ENCODE measurements around the gene PFDN6.
"Not testable (repeated sequence)": the region's sequence is repeated elsewhere in the genome, so short reads cannot be mapped to it uniquely, and the experiment has no call there.

PFDN6 gene

GRCh38 chr6:33273924-33274902 is 15.2 kb upstream of the PFDN6 start:
- no peak for DNase-seq (ENCODE audit: low spot score)

GRCh38 chr6:33275795-33276580 is 13.4 kb upstream of the PFDN6 start:
- DNase-seq (ENCODE audit: low spot score) = not testable (repeated sequence)

- no peak for DNase-seq (ENCODE audit: low spot score)
Measured at GRCh38 chr6:33276581-33276863, 12.9 kb upstream of the PFDN6 start.

GRCh38 chr6:33276864-33277662 is 12.3 kb upstream of the PFDN6 start, which contains the start of gene B3GALT4:
TSS of gene B3GALT4 (plus strand) at chr6:33277123. CDS start at chr6:33277420, 297 bp downstream.
- peak; percentile 47 for DNase-seq (ENCODE audit: low spot score)

GRCh38 chr6:33277663-33278391 is 11.6 kb upstream of the PFDN6 start:
- no peak for DNase-seq (ENCODE audit: low spot score)

GRCh38 chr6:33278392-33278741 is 11.0 kb upstream of the PFDN6 start:
- no peak for DNase-seq (ENCODE audit: low spot score)

- DNase-seq (ENCODE audit: low spot score) = no peak
Measured at GRCh38 chr6:33278810-33279209, 10.6 kb upstream of the PFDN6 start.

GRCh38 chr6:33279257-33279695 is 10.1 kb upstream of the PFDN6 start:
- DNase-seq (ENCODE audit: low spot score) = no peak

GRCh38 chr6:33279971-33280511 is 9.4 kb upstream of the PFDN6 start:
- peak; percentile 68 for DNase-seq (ENCODE audit: low spot score)

GRCh38 chr6:33280539-33280938 is 8.9 kb upstream of the PFDN6 start:
- DNase-seq (ENCODE audit: low spot score) = no peak

- not testable (repeated sequence) for DNase-seq (ENCODE audit: low spot score)
Measured at GRCh38 chr6:33285214-33285613, 4.2 kb upstream of the PFDN6 start.

- DNase-seq (ENCODE audit: low spot score) = no peak
Measured at GRCh38 chr6:33286946-33287914, 2.2 kb upstream of the PFDN6 start.

- DNase-seq (ENCODE audit: low spot score) = no peak
Measured at GRCh38 chr6:33288141-33288920, 1.1 kb upstream of the PFDN6 start.

GRCh38 chr6:33289784-33290315 is 449 bp downstream of the PFDN6 start:
- no peak for DNase-seq (ENCODE audit: low spot score)

GRCh38 chr6:33290459-33290858 is 1.1 kb downstream of the PFDN6 start:
- no peak for DNase-seq (ENCODE audit: low spot score)

- no peak for DNase-seq (ENCODE audit: low spot score)
Measured at GRCh38 chr6:33292996-33293682, 3.7 kb downstream of the PFDN6 start.

GRCh38 chr6:33294086-33294823 is 4.9 kb downstream of the PFDN6 start:
- no peak for DNase-seq (ENCODE audit: low spot score)

All from kidney capillary endothelial cell (primary cell).